ENCODE data around the gene SLC25A45.
A peak's percentile ranks its signal among the peaks of the same experiment; 100 is the strongest.

Gene SLC25A45

GRCh38 chr11:65388731-65389130, 6.3 kb upstream of the SLC25A45 start:
- DNase-seq = peak in 1 of 5 experiments; percentile 46

- peak; percentile 78 to 88 (median 84) for DNase-seq
Measured at GRCh38 chr11:65386307-65387140, 4.1 kb upstream of the SLC25A45 start, which contains the start of gene FRMD8. Gene FRMD8 (plus strand): TSS chr11:65386637. CDS start chr11:65387037, 400 bp downstream.

GRCh38 chr11:65384301-65384889, 1.9 kb upstream of the SLC25A45 start:
- DNase-seq = peak in 1 of 5 experiments; percentile 44

GRCh38 chr11:65383778-65384177, 1.3 kb upstream of the SLC25A45 start:
- no peak for DNase-seq

GRCh38 chr11:65382804-65383368, 440 bp upstream of the SLC25A45 start:
- no peak for DNase-seq

GRCh38 chr11:65381716-65382032, 772 bp downstream of the SLC25A45 start:
- peak in 1 of 5 experiments; percentile 65 for DNase-seq

GRCh38 chr11:65380460-65381119, 1.9 kb downstream of the SLC25A45 start:
- no peak for DNase-seq

GRCh38 chr11:65379698-65380459, 2.6 kb downstream of the SLC25A45 start:
- DNase-seq = no peak

GRCh38 chr11:65378928-65379638, 3.4 kb downstream of the SLC25A45 start:
- no peak for DNase-seq

GRCh38 chr11:65378208-65378927, 4.1 kb downstream of the SLC25A45 start:
- no peak for DNase-seq

- no peak for DNase-seq
Measured at GRCh38 chr11:65377777-65378176, 4.7 kb downstream of the SLC25A45 start.

GRCh38 chr11:65377036-65377435, 5.4 kb downstream of the SLC25A45 start:
- no peak for DNase-seq

GRCh38 chr11:65376138-65376713, 6.2 kb downstream of the SLC25A45 start:
- no peak for DNase-seq

GRCh38 chr11:65375012-65375411, 7.4 kb downstream of the SLC25A45 start:
- no peak for DNase-seq

- no peak for DNase-seq
Measured at GRCh38 chr11:65373839-65374580, 8.4 kb downstream of the SLC25A45 start.

- no peak for DNase-seq
Measured at GRCh38 chr11:65370659-65371049, 11.8 kb downstream of the SLC25A45 start.

- peak in 2 of 5 experiments; percentile 56 to 64 for DNase-seq
Measured at GRCh38 chr11:65366340-65366773, 16.1 kb downstream of the SLC25A45 start.

- no peak for DNase-seq
Measured at GRCh38 chr11:65363770-65364169, 18.7 kb downstream of the SLC25A45 start.

GRCh38 chr11:65362966-65363365, 19.5 kb downstream of the SLC25A45 start:
- no peak for DNase-seq

Measured in T-helper 2 cell (primary cell).